Gastrocnemius medialis (tissue), 4 donors: ENCODE measurements around the gene TMEM222.

Experiments used
- POLR2A ChIP-seq, 2 donors: fragments of 450-650 bp; IDR thresholded peaks; one replicate each; pipeline ENCODE4 v1.6.1; 2017; ENCODE audit warnings: antibody characterized with exemption in 2 of 2, mild to moderate bottlenecking in 2 of 2, moderate library complexity in 2 of 2
- TF ChIP-seq, protein P1 (sequence below), 5 experiments: fragments of 450-650 bp in 3 of 5; fragments of 200-600 bp in 2 of 5; sonication (generic) in 2 of 5; IDR thresholded peaks in 4 of 5; conservative IDR thresholded peaks in 1 of 5; 1 replicate in 4 of 5; 2 replicates in 1 of 5; pipeline ENCODE4 v1.5.1; 2016 to 2019; ENCODE audit warnings: antibody characterized with exemption in 5 of 5, mild to moderate bottlenecking in 3 of 5, moderate library complexity in 3 of 5

DNA sequence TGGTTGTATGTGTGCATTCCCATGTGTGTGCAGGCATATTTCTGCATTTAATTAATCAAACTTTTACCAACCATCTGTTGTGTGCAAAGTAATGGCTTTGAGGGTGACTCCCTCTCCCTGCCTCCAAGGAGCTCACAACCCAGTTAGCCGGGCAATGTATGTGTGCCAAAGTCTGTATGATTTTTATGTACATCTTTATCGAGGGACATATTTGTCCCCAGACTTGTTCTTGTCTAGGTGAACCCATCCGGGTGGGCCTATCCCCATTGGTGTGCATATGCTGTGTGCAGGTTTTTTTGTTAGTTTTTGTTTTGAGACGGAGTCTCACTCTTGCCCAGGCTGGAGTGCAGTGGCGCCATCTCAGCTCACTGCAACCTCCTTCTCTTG is 21.7 kb downstream of the TMEM222 start:
- TF ChIP-seq, protein P1, sequence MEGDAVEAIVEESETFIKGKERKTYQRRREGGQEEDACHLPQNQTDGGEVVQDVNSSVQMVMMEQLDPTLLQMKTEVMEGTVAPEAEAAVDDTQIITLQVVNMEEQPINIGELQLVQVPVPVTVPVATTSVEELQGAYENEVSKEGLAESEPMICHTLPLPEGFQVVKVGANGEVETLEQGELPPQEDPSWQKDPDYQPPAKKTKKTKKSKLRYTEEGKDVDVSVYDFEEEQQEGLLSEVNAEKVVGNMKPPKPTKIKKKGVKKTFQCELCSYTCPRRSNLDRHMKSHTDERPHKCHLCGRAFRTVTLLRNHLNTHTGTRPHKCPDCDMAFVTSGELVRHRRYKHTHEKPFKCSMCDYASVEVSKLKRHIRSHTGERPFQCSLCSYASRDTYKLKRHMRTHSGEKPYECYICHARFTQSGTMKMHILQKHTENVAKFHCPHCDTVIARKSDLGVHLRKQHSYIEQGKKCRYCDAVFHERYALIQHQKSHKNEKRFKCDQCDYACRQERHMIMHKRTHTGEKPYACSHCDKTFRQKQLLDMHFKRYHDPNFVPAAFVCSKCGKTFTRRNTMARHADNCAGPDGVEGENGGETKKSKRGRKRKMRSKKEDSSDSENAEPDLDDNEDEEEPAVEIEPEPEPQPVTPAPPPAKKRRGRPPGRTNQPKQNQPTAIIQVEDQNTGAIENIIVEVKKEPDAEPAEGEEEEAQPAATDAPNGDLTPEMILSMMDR (IDR thresholded peaks at IDR 0.05 in 4 of 5, conservative IDR thresholded peaks at IDR 0.05 in 1 of 5), result no peak
- TF ChIP-seq POLR2A (IDR thresholded peaks at IDR 0.05), result no peak
